Gastrocnemius medialis (tissue), 4 donors: ENCODE data around the gene FHL3.
"Not testable (repeated sequence)": the region's sequence is repeated elsewhere in the genome, so short reads cannot be mapped to it uniquely, and the experiment has no call there.

ENCODE experiments used
- POLR2A ChIP-seq, 2 donors: fragments of 450-650 bp; IDR thresholded peaks; one replicate each; pipeline ENCODE4 v1.6.1; 2017; ENCODE audit warnings: antibody characterized with exemption in 2 of 2, mild to moderate bottlenecking in 2 of 2, moderate library complexity in 2 of 2
- TF ChIP-seq, protein P1 (sequence below), 5 experiments: fragments of 450-650 bp in 3 of 5; fragments of 200-600 bp in 2 of 5; sonication (generic) in 2 of 5; IDR thresholded peaks in 4 of 5; conservative IDR thresholded peaks in 1 of 5; 1 replicate in 4 of 5; 2 replicates in 1 of 5; pipeline ENCODE4 v1.5.1; 2016 to 2019; ENCODE audit warnings: antibody characterized with exemption in 5 of 5, mild to moderate bottlenecking in 3 of 5, moderate library complexity in 3 of 5

DNA sequence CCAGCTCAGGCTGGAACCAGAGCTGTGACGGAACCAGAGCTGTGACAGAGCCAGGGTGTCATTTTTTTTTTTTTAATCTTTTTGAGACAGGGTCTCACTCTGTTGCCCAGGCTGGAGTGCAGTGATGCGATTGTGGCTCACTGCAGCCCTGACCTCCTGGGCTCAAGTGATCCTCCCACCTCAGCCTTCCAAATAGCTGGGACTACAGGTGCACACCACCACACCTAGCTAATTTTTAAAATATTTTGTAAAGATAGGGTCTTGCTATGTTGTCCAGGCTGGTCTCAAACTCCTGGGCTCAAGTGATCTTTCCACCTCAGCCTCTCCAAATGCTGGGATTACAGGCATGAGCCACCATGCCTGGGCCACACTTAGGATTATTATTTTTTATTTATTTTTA is 27.7 kb upstream of the FHL3 start:
- TF ChIP-seq, protein P1, sequence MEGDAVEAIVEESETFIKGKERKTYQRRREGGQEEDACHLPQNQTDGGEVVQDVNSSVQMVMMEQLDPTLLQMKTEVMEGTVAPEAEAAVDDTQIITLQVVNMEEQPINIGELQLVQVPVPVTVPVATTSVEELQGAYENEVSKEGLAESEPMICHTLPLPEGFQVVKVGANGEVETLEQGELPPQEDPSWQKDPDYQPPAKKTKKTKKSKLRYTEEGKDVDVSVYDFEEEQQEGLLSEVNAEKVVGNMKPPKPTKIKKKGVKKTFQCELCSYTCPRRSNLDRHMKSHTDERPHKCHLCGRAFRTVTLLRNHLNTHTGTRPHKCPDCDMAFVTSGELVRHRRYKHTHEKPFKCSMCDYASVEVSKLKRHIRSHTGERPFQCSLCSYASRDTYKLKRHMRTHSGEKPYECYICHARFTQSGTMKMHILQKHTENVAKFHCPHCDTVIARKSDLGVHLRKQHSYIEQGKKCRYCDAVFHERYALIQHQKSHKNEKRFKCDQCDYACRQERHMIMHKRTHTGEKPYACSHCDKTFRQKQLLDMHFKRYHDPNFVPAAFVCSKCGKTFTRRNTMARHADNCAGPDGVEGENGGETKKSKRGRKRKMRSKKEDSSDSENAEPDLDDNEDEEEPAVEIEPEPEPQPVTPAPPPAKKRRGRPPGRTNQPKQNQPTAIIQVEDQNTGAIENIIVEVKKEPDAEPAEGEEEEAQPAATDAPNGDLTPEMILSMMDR (IDR thresholded peaks at IDR 0.05 in 4 of 5, conservative IDR thresholded peaks at IDR 0.05 in 1 of 5): not testable (repeated sequence)
- not testable (repeated sequence) for TF ChIP-seq POLR2A (IDR thresholded peaks at IDR 0.05)
